HEK293 (cell line): Measurements from ENCODE around the gene DCBLD2.

ENCODE experiments used
- SCRT1 ChIP-seq: fragments of 450-650 bp; formaldehyde crosslinking; IDR thresholded peaks from 2 replicates; pipeline ENCODE4 v1.5.1; 2016; ENCODE audit warnings: missing biosample characterization, missing genetic modification characterization, borderline replicate concordance
- SP3 ChIP-seq: fragments of 450-650 bp; formaldehyde crosslinking; IDR thresholded peaks from 2 replicates; pipeline ENCODE4 v1.5.1; 2016; ENCODE audit warnings: missing biosample characterization, missing genetic modification characterization
- ZNF560 ChIP-seq: fragments of 450-650 bp; formaldehyde crosslinking; IDR thresholded peaks from 2 replicates; pipeline ENCODE4 v1.5.1; 2017; ENCODE audit warnings: missing biosample characterization, missing genetic modification characterization, borderline replicate concordance
- ZNF571 ChIP-seq: fragments of 450-650 bp; formaldehyde crosslinking; IDR thresholded peaks from 2 replicates; pipeline ENCODE4 v1.5.0; 2017; ENCODE audit warnings: missing biosample characterization, missing genetic modification characterization
- TF ChIP-seq, protein P1 (sequence below): fragments of 450-650 bp; formaldehyde crosslinking; IDR thresholded peaks from 2 replicates; pipeline ENCODE4 v1.5.1; 2016; ENCODE audit warnings: missing biosample characterization, missing genetic modification characterization
- TF ChIP-seq, protein P2 (sequence below): fragments of 450-650 bp; formaldehyde crosslinking; IDR thresholded peaks from 2 replicates; pipeline ENCODE4 v1.5.1; 2016; ENCODE audit warnings: missing biosample characterization, missing genetic modification characterization, low read depth
- TF ChIP-seq, protein P3 (sequence below): fragments of 450-650 bp; formaldehyde crosslinking; IDR thresholded peaks from 2 replicates; pipeline ENCODE4 v1.5.1; 2016; ENCODE audit warnings: missing biosample characterization, missing genetic modification characterization

DNA sequence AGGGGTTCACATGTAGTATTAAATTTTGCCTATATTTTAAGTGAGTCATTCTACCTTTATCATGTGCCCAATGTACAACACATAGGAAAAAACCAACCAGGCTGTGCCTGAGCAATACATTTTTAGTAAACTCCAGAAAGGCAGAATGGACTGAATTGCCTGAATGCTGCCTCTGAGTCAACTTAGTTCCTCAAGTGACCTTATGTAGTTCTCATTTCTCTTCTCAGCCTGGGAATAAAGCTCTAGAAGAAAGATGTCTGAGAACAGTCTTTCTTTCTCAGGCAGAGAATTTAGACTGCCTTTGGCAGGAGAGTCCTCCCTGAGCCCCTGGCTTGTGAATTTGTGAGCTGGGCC lies 125.4 kb downstream of the DCBLD2 start:
- TF ChIP-seq ZNF571 (tag by site-specific recombination) = no peak
- TF ChIP-seq ZNF560 (tag by site-specific recombination) = no peak
- TF ChIP-seq, protein P1, sequence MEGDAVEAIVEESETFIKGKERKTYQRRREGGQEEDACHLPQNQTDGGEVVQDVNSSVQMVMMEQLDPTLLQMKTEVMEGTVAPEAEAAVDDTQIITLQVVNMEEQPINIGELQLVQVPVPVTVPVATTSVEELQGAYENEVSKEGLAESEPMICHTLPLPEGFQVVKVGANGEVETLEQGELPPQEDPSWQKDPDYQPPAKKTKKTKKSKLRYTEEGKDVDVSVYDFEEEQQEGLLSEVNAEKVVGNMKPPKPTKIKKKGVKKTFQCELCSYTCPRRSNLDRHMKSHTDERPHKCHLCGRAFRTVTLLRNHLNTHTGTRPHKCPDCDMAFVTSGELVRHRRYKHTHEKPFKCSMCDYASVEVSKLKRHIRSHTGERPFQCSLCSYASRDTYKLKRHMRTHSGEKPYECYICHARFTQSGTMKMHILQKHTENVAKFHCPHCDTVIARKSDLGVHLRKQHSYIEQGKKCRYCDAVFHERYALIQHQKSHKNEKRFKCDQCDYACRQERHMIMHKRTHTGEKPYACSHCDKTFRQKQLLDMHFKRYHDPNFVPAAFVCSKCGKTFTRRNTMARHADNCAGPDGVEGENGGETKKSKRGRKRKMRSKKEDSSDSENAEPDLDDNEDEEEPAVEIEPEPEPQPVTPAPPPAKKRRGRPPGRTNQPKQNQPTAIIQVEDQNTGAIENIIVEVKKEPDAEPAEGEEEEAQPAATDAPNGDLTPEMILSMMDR (tag by site-specific recombination) = no peak
- no peak for TF ChIP-seq SCRT1
- TF ChIP-seq, protein P2, sequence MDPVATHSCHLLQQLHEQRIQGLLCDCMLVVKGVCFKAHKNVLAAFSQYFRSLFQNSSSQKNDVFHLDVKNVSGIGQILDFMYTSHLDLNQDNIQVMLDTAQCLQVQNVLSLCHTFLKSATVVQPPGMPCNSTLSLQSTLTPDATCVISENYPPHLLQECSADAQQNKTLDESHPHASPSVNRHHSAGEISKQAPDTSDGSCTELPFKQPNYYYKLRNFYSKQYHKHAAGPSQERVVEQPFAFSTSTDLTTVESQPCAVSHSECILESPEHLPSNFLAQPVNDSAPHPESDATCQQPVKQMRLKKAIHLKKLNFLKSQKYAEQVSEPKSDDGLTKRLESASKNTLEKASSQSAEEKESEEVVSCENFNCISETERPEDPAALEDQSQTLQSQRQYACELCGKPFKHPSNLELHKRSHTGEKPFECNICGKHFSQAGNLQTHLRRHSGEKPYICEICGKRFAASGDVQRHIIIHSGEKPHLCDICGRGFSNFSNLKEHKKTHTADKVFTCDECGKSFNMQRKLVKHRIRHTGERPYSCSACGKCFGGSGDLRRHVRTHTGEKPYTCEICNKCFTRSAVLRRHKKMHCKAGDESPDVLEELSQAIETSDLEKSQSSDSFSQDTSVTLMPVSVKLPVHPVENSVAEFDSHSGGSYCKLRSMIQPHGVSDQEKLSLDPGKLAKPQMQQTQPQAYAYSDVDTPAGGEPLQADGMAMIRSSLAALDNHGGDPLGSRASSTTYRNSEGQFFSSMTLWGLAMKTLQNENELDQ (tag by site-specific recombination) = no peak
- TF ChIP-seq SP3 (tag by site-specific recombination) = no peak
- TF ChIP-seq, protein P3, sequence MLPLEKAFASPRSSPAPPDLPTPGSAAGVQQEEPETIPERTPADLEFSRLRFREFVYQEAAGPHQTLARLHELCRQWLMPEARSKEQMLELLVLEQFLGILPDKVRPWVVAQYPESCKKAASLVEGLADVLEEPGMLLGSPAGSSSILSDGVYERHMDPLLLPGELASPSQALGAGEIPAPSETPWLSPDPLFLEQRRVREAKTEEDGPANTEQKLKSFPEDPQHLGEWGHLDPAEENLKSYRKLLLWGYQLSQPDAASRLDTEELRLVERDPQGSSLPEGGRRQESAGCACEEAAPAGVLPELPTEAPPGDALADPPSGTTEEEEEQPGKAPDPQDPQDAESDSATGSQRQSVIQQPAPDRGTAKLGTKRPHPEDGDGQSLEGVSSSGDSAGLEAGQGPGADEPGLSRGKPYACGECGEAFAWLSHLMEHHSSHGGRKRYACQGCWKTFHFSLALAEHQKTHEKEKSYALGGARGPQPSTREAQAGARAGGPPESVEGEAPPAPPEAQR = no peak
